Measurements from ENCODE around the gene MBNL1. TPM values are rescaled to one million over a fixed set of nuclear protein-coding genes. Genes with fewer than 3 reads are reported as not detected.

The MBNL1 gene
- total RNA-seq, 1 donor from 2014 or later = 172 TPM

DNA sequence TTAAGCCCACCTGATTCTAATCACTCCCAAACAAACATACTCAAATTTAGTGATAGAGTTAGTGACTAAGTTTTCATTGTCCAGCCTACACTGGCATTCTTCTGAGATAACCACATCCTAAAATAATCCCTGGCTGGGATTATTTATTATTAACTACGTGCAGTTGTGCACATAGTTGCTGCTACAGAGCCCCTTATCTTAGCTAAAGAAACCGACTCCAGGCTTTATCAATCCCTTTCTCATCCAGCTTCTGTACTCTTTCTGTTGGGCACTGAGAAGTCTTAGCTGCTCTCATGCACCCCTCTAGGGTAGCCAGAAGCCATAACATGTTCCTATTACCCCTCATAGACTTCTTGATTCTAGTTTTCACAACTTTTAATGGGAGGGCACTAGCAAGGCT, 208.7 kb downstream of the MBNL1 start:
- Histone ChIP-seq H3K4me1 (peaks cover 12% of the 10 kb centered on the region), H3K4me3 (no peak overlapping the region), H3K27me3 (ENCODE audit: low read depth) (no peaks in the 10 kb centered on the region), H3K9me3 (replicated peaks) (peaks cover 42% of the 10 kb centered on the region), H3K36me3 (peaks cover 4% of the 10 kb centered on the region), H3K27ac (replicated peaks) (no peak overlapping the region)
- intact Hi-C loops (cut with micrococcal nuclease) = loop anchor here (5.0 kb wide), 1 partner anchor 45 kb away; no protein-coding TSS in a partner anchor
- DNase-seq = no peak
- TF ChIP-seq, protein P1, sequence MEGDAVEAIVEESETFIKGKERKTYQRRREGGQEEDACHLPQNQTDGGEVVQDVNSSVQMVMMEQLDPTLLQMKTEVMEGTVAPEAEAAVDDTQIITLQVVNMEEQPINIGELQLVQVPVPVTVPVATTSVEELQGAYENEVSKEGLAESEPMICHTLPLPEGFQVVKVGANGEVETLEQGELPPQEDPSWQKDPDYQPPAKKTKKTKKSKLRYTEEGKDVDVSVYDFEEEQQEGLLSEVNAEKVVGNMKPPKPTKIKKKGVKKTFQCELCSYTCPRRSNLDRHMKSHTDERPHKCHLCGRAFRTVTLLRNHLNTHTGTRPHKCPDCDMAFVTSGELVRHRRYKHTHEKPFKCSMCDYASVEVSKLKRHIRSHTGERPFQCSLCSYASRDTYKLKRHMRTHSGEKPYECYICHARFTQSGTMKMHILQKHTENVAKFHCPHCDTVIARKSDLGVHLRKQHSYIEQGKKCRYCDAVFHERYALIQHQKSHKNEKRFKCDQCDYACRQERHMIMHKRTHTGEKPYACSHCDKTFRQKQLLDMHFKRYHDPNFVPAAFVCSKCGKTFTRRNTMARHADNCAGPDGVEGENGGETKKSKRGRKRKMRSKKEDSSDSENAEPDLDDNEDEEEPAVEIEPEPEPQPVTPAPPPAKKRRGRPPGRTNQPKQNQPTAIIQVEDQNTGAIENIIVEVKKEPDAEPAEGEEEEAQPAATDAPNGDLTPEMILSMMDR (IDR thresholded peaks at IDR 0.05; ENCODE audit: borderline replicate concordance) = no peak

DNA sequence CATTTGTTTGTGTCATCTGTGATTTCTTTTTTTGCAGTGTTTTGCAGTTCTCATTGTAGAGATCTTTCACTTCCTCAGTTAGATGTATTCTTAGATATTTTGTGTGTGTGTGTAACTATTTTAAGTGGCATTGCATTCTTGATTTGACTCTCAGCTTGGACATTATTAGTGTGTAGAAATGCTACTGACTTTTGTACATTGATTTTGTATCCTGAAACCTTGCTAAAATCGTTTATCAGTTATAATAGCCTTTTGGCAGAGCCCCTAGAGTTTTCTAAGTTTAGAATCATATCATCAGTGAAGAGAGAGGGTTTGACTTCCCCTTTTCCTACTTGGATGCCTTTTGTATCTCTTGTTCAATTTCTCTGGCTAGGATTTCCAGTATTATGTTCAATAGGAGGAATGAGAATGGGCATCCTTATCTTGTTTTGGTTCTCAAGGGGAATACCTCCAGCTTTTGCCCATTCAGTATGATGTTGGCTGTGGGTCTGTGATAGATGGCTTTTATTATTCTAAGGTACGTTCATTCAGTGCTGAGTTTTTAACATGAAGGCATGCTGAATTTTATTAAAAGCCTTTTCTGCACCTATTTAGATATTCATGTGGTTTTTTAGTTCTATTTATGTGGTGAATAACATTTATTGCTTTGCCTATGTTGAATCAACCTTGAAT, 211.7 kb downstream of the MBNL1 start:
- Histone ChIP-seq H3K4me3 (no peak overlapping the region), H3K27me3 (ENCODE audit: low read depth) (no peaks in the 10 kb centered on the region), H3K36me3 (peaks cover 4% of the 10 kb centered on the region), H3K4me1 (peaks cover 8% of the 10 kb centered on the region), H3K9me3 (replicated peaks) (peaks cover 49% of the 10 kb centered on the region), H3K27ac (replicated peaks) (no peak overlapping the region)
- no peak for DNase-seq
- intact Hi-C loops (cut with micrococcal nuclease) = no loop called here
- TF ChIP-seq, protein P1 (IDR thresholded peaks at IDR 0.05; ENCODE audit: borderline replicate concordance) = no peak

DNA sequence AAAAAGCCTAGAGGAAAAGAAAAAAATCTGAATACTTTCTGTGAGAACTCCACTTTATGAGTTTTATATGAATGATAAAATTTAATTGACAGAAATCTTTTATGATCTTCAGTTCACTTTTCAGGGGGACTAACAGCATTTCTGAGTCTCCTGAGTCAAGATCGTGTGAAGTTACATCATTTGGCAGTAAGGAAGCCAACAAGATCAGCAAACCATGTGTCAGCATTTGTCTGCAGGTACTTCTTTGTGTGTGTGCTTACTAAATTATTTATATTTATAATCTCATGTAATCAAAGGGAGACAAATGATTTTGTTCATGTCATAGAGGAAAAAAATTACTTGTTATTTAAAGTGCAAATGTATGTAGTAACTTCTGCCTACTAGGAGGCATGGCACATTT, 217.6 kb downstream of the MBNL1 start:
- intact Hi-C loops (cut with micrococcal nuclease) = no loop called here
- H3K36me3 ChIP-seq = peaks cover 4% of the 10 kb centered on the region
- TF ChIP-seq, protein P1 (IDR thresholded peaks at IDR 0.05; ENCODE audit: borderline replicate concordance) = no peak
- no peak overlapping the region for H3K4me3 ChIP-seq
- peaks cover 25% of the 10 kb centered on the region for H3K9me3 ChIP-seq (replicated peaks)
- H3K4me1 ChIP-seq = no peaks in the 10 kb centered on the region
- no peaks in the 10 kb centered on the region for H3K27me3 ChIP-seq (ENCODE audit: low read depth)
- DNase-seq = no peak
- no peak overlapping the region for H3K27ac ChIP-seq (replicated peaks)

DNA sequence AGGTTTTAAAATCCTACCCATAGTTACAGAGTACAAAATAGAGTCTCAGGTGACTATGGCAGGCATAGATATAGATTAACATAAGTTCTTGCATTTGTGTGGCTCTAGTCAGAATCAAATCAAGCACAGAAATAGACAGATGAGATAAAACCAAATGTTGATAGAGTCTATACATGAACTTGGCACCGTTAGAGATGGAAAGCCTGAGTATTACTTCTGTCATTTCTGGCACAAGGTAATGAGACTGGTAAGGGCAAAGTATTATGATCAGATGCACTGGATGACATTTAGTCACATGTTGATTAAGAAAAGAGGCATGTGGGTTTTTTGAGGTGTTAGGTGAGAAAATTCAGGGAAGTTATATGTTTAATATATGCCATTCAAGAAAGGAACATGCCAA, 219.7 kb downstream of the MBNL1 start:
- TF ChIP-seq, protein P1 (IDR thresholded peaks at IDR 0.05; ENCODE audit: borderline replicate concordance) = no peak
- H3K9me3 ChIP-seq (replicated peaks) = peaks cover 4% of the 10 kb centered on the region
- DNase-seq = no peak
- intact Hi-C loops (cut with micrococcal nuclease) = no loop called here
- H3K4me3 ChIP-seq = no peak overlapping the region
- no peak overlapping the region for H3K27ac ChIP-seq (replicated peaks)
- no peaks in the 10 kb centered on the region for H3K36me3 ChIP-seq
- H3K4me1 ChIP-seq = no peaks in the 10 kb centered on the region
- no peaks in the 10 kb centered on the region for H3K27me3 ChIP-seq (ENCODE audit: low read depth)

DNA sequence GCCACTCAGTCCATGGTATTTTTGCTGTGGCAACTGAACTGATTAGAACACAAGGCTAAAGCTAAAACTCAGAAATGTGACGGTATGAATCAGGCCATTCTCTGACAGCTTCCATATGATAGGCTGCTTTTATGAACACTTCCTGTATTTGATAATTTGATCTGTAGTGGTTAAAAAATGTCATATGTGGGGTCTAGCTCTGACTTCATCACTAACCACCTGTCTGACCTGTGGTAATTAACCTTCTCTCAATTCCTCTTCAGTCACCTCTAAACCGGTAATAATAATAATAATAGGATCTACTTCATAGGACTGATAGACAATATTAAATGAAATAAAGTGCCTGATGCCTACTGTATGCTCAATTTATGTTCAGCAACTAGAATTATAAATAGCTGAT, 223.2 kb downstream of the MBNL1 start:
- no peak for DNase-seq
- no peak overlapping the region for H3K27ac ChIP-seq (replicated peaks)
- peaks cover 5% of the 10 kb centered on the region for H3K4me1 ChIP-seq
- H3K4me3 ChIP-seq = no peak overlapping the region
- no peaks in the 10 kb centered on the region for H3K36me3 ChIP-seq
- TF ChIP-seq, protein P1 (IDR thresholded peaks at IDR 0.05; ENCODE audit: borderline replicate concordance) = no peak
- intact Hi-C loops (cut with micrococcal nuclease) = no loop called here
- peaks cover 8% of the 10 kb centered on the region for H3K9me3 ChIP-seq (replicated peaks)
- H3K27me3 ChIP-seq (ENCODE audit: low read depth) = no peaks in the 10 kb centered on the region
